Ecto neural progenitor cell (in vitro differentiated cells): ENCODE results near the gene TCEANC2.
"Not testable (repeated sequence)": the region's sequence is repeated elsewhere in the genome, so short reads cannot be mapped to it uniquely, and the experiment has no call there.

Experiments used
- DNase-seq: peaks from one replicate; pipeline ENCODE4 v3.0.0-alpha.2; 2018; ENCODE audit warnings: low spot score

Gene TCEANC2

DNA sequence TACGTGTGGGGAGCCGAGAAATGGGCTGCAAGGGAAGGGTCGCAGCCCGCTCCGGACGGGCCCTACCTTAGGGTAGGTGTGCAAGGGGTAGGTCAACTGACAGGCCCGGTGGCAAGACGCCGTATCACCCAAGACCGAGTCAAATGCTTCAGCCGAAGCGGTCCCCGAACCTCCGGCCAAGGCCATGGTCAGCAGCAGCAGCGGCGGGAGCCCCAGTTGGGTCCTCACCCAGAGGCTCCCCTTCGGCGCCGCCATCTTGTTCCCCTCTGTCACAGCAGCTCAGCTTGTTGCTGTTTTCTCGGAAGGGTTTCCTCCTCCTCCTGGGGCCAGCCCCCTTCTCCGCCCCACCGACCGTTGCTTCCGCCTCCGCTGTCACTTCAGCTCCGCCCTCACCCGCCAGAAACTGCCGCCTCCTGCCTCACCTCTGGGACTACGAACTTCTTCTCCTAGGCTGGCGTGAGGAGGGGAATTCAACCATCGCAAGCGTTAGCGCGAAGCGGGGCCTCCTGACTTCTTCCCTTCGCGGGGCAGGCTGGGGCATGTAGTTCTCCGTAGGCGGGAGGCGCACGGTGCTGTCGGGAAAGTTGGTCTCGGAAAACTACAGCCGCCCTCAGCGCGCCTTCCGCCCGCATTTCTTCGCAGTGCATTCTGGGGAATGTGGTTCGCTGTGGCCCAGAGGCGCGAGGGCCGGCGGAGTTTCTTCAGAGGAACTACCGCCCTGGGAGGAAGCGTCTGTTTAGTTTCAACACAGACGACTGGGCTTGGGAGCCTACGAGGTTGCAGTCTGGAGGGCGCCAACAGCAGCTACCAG lies at the start of gene TCEANC2, which contains the start of gene TMEM59:
Gene TCEANC2 (plus strand): TSS at position 675 of the 811 bp plus-strand sequence. CDS start 815 bp downstream, outside the sequence.
Gene TMEM59 (minus strand): TSS at position 271 of the 811 bp plus-strand sequence. CDS start 16 bp downstream, at position 255.
- DNase-seq: peak; percentile 98

GRCh38 chr1:54003750-54004480 lies 49.5 kb upstream of the TCEANC2 start:
- DNase-seq: not testable (repeated sequence)

DNA sequence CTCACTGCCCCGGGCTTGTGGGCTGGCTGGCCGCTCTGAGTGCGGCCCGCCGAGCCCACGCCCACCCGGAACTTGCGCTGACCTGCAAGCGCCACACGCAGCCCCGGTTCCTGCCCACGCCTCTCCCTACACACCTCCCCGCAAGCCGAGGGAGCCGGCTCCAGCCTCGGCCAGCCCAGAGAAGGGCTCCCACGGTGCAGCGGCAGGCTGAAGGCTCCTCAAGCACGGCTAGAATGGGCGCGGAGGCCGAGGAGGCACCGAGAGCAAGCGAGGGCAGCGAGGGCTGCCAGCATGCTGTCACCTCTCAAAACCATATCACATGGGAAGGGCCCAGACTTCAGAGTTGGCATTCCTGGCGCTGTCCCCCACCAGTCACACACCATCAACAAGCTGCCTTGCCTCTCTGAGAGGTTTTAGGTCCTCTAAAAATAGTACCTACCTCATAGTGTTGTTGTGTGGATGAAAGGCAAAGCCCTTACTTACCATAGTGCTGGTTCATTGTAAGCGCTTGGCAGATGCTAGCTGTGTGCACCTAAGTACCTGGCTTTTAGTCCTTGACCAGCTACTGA lies 48.8 kb upstream of the TCEANC2 start:
- DNase-seq: no peak

DNA sequence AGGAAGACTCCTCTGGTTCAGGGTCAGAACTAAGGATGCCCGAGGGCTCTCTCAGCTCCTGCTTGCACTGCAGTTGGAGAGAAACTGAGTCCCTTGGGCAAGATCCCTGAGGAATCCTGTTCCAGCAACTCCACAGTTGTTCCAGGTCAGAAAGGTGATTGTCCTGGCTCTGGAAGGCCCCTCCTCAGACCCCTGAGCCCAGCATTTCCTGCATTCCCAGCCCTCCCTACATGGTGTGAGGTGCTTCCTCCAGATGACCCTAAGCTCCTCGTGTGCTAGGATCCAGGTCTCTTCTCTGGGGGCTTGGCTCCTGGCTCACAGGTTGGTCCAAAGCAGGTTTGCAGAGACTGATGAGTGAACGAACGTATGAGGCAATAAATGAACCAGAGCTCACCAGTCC lies 46.9 kb upstream of the TCEANC2 start:
- peak; percentile 27 for DNase-seq

DNA sequence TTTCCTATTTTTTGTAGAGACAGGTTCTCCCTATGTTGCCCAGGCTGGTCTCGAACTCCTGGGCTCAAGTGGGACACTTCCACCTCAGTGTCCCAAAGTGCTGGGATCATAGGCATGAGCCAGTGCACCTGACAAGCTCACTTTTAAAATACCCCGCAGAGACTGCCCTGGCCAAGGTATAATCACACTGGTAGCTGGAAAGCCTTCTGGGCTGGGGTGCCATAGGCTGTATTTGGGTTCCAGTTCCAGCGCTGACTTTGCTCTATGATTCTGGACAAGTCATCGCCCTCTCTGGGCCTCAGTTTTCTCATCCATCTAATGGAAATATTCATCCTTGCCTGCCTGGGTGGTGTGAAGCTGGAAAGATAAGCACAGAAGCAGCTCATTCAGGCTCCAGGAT lies 45.8 kb upstream of the TCEANC2 start:
- no peak for DNase-seq

- no peak for DNase-seq
Measured at GRCh38 chr1:54008876-54009275, 44.5 kb upstream of the TCEANC2 start.

GRCh38 chr1:54009406-54009805 lies 44.0 kb upstream of the TCEANC2 start:
- DNase-seq: no peak

GRCh38 chr1:54010415-54011117 lies 42.8 kb upstream of the TCEANC2 start:
- no peak for DNase-seq

DNA sequence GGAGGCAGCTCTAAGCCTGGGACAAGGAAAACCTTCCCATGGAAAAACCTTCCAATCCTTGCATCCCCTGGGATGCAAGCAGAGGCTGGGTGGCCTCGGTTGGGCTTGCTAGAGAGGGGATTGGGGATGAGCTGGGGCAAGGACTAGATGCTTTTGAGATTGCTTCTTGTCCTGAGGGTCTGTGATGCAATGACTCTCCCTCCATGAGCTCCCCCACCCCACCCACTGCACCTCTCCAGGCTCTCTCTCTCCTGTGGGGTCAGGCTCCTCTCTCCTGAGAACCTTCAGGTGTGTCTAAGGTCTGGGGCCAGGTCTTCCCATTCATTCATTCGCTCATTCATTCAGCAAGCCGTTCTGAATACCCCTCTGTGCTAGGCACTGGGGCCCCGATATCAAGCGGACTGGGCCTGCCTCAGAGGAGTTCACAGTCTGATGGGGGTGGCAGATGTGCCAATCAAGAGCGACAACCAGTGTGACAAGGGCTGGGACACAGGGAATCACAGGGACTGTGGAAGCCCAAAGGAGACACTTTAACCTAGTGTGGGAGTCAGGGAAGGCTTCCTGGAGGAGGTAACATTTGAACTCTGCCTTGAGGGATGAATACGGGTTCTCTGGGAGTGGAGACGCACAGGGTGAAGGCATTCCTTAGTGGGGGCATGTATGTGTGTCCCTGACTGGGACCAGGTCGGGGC lies 41.9 kb upstream of the TCEANC2 start:
- DNase-seq: no peak

DNA sequence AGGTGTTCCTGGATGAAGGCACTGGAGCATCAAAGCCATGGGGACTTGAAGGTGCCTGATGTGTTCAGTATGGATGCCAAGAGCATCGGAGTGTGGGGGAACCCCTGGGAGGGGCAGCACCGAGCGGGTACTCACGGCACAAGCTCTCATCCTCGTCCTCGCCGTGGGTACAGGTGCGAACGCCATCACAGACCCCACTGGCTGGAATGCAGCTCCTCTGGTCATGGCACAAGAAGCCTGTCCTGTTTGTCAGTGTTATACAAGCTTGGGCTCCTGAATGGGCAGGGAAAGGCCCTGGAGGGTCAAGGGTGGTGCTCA lies 41.4 kb upstream of the TCEANC2 start:
- no peak for DNase-seq

DNA sequence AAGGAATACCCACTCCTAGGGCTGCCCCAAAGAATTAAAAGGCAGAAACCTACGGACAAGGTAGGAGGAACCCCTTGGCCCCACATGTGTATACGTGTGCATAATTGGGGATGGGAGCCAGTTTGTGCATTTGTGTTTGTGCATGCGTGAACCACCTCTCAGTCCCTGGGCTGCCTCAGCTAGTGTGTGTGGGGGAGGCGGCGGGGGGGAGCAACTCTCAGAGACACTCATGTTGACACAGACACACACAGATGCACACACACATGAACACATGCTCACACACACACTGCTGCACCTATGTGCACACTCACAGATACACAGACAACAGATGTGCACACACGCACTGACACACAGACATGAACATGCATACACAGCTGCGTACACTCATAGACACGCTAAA lies 40.5 kb upstream of the TCEANC2 start:
- DNase-seq: no peak

- no peak for DNase-seq
Measured at GRCh38 chr1:54013393-54014008, 39.9 kb upstream of the TCEANC2 start.

DNA sequence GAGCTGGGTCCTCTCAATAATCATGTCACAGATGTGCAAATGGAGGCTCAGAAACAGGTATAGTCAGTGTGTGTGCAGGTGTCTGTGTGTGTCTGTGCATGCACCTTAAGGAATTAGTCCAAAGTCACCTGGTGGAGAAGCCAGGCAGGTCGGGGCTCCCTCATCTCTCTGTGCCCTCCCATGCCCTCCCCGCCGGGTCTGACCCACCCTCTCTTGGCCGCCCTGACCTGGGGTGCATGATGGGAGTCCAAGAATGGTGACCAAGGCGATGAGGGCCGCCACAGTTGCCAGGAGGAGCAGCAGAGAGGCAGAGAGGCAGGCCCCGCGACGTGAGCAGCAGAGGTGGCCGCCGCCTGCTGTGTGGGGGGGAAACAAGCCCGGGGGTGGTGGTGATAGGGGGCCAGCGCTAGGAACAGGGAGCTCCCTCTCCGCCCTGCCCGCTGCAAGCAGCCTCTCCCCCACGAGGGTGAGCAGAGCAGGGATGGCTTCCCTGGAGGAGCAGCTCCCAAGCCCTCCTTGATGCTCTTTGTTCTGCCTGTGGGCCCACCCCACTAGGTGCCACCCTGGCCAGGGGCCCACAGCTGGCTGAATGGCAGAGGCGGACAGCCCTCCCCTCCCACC lies 39.3 kb upstream of the TCEANC2 start:
- no peak for DNase-seq

GRCh38 chr1:54016343-54017282 lies 36.8 kb upstream of the TCEANC2 start:
- no peak for DNase-seq

GRCh38 chr1:54017979-54018378 lies 35.4 kb upstream of the TCEANC2 start, which contains the start of gene LDLRAD1:
Gene LDLRAD1, minus strand, starts transcription at chr1:54018186. Its CDS starts 74 bp downstream, at chr1:54018112.
- DNase-seq: no peak

- DNase-seq: no peak
Measured at GRCh38 chr1:54018635-54019034, 34.8 kb upstream of the TCEANC2 start.

DNA sequence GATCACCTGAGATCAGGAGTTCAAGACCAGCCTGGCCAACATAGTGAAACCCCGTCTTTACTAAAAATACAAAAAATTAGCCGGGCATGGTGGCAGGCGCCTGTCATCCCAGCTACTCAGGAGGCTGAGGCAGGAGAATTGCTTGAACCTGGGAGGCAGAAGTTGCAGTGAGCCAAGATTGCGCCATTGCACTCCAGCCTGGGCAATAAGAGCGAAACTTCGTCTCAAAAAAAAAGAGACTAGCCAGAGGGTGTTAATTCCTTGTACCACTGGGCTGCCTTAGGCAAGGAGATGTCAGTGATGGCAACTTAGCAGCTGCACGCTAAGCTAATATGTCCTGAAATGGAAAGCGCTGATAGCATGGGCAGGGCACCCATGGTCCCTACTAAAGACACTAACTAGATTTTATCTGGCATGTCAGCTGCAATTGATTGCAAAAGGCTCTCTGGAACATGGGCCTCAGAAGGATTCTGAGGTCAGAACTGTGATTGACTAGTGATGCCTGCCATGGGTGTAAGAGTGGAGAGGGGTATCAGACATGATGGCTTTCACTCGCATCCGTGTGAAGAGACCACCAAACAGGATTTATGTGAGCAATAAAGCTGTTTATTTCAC lies 33.7 kb upstream of the TCEANC2 start:
- not testable (repeated sequence) for DNase-seq

GRCh38 chr1:54024358-54024757 lies 29.1 kb upstream of the TCEANC2 start:
- no peak for DNase-seq

DNA sequence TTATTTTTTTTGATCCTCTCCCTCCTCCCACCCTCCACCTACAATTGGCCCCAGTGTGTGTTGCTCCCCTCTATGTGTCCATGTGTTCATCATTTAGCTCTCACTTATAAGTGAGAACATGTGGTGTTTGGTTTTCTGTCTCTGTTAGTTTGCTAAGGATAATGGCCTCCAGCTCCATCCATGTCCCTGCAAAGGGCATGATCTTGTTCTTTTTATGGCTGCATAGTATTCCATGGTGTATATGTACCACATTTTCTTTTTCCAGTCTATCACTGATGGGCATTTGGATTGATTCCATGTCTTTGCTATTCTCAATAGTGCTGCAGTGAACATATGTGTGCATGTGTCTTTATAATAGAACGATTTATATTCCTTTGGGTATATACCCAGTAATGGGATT lies 28.6 kb upstream of the TCEANC2 start:
- DNase-seq: not testable (repeated sequence)
